Activated CD4-positive, CD25-positive, alpha-beta regulatory T cell (primary cell): Measurements from ENCODE around the gene CRYBG1.

ENCODE experiments used
- DNase-seq, 4 experiments: peaks; one replicate each; lab custom pipeline; 2025; lab: John Stamatoyannopoulos, UW

CRYBG1 gene

GRCh38 chr6:106360410-106360988 lies at the start of gene CRYBG1:
TSS of gene CRYBG1 (plus strand) at chr6:106360717. CDS start at chr6:106360909, 192 bp downstream.
- peak; percentile 24 to 45 (median 36) for DNase-seq

- no peak for DNase-seq
Measured at GRCh38 chr6:106315765-106316374, 44.6 kb upstream of the CRYBG1 start.

GRCh38 chr6:106316375-106316766 lies 44.1 kb upstream of the CRYBG1 start:
- no peak for DNase-seq

- DNase-seq: no peak
Measured at GRCh38 chr6:106318061-106318460, 42.5 kb upstream of the CRYBG1 start.

- no peak for DNase-seq
Measured at GRCh38 chr6:106318851-106319250, 41.7 kb upstream of the CRYBG1 start.

- DNase-seq: no peak
Measured at GRCh38 chr6:106321940-106322339, 38.6 kb upstream of the CRYBG1 start.

- DNase-seq: no peak
Measured at GRCh38 chr6:106324726-106325335, 35.7 kb upstream of the CRYBG1 start.

- peak; percentile 98 to 100 (median 99) for DNase-seq
Measured at GRCh38 chr6:106325336-106326178, 35.0 kb upstream of the CRYBG1 start, which contains the start of gene ATG5. TSS of gene ATG5 (minus strand) at chr6:106325760. CDS start at chr6:106316208, 9,552 bp downstream.

GRCh38 chr6:106334646-106335448 lies 25.7 kb upstream of the CRYBG1 start:
- peak in 3 of 4 experiments; percentile 1 to 15 (median 3) for DNase-seq

- peak in 2 of 4 experiments; percentile 5 to 7 for DNase-seq
Measured at GRCh38 chr6:106339334-106340029, 21.0 kb upstream of the CRYBG1 start.

GRCh38 chr6:106347219-106347618 lies 13.3 kb upstream of the CRYBG1 start:
- no peak for DNase-seq

- no peak for DNase-seq
Measured at GRCh38 chr6:106356378-106356777, 4.1 kb upstream of the CRYBG1 start.

- no peak for DNase-seq
Measured at GRCh38 chr6:106359959-106360409, 533 bp upstream of the CRYBG1 start.

GRCh38 chr6:106360989-106361430 lies 493 bp downstream of the CRYBG1 start:
- no peak for DNase-seq

GRCh38 chr6:106363401-106364138 lies 3.1 kb downstream of the CRYBG1 start:
- no peak for DNase-seq

- DNase-seq: no peak
Measured at GRCh38 chr6:106369739-106370138, 9.2 kb downstream of the CRYBG1 start.

GRCh38 chr6:106370639-106371038 lies 10.1 kb downstream of the CRYBG1 start:
- DNase-seq: no peak

GRCh38 chr6:106372838-106373501 lies 12.5 kb downstream of the CRYBG1 start:
- no peak for DNase-seq

- no peak for DNase-seq
Measured at GRCh38 chr6:106373502-106374239, 13.2 kb downstream of the CRYBG1 start.
